NK-92 (cell line): ENCODE data around the gene TENM4.

Source experiments
- DNase-seq: peaks from one replicate; lab custom pipeline; 2025; ENCODE audit not compliant: unreplicated experiment; lab: John Stamatoyannopoulos, UW

Gene TENM4

DNA sequence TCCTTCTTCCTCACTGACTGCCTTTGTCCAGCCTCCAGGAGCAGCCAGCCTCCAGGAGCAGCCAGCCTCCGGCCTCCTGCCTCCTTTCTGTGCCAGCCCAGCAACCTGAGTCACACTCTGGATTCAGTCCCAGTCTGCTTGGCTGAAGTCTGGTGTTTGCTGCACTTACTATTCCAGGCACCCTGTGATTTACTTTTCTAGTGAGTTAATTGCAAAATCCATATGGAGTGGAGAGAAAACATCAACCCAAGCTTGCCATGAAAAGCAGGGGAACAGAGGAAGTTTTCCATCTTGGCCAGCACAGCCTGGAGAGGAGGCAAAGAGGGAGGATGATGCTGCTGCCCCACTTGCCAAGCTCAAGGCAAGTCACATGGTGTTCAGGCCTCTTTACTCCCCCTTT, 400.5 kb downstream of the TENM4 start:
- DNase-seq, result no peak

DNA sequence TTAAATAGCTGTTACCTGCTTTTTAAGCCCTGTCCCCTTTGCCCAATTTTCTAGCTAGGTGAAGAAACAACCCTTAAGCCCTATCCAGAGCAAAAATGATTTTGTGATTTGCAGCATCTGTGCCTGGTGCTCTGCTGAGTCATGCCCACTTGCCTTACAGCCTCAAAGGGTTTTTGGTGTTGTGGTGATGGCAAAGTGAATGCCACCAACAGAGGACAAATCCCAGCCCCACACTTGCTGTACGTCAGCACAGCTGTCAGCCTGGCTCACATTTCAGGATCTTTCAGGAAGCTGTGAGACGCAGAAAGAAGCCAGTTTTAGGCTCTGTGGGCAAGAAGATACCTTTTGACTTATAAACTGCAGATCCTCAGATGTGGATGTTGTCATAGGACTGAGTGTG, 401.7 kb downstream of the TENM4 start:
- DNase-seq, result no peak

DNA sequence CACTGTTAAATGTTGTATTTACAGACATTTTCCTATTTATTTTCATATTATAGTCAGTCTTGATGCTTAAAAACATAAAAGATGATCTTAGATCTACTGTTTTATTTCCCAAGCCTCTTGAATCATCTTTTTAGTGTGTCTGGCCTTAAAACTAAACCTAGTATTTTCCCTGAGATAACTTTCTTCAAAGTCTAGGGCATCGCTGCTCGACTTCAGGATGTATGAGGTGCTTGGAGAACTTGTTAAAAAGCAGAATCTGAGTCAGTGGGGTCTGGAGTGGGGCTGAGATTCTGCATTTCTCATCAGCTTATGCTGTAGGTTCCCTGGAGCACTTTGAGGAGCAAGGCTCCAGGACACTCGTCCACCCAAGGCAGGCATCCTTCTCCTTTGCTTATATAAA, 404.9 kb downstream of the TENM4 start:
- no peak for DNase-seq

DNA sequence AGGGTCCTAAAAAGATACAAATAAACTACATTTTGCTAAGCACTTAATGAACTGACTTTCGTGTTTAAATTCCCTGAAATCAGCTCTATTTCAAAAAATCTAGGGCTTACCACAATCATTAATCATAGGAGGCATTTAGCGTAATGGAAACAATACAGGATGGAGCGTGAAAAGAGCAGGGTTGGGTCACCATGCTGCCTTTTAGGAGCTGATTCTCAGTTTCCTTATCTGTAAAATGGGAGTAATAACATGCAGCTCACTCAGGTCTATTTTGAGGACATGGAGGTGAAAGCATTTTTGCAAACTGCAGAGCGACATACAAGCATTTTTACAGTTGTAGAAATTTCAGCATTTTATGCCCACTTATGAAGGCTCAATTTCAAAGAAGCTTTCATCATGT, 407.0 kb downstream of the TENM4 start:
- DNase-seq, result no peak

DNA sequence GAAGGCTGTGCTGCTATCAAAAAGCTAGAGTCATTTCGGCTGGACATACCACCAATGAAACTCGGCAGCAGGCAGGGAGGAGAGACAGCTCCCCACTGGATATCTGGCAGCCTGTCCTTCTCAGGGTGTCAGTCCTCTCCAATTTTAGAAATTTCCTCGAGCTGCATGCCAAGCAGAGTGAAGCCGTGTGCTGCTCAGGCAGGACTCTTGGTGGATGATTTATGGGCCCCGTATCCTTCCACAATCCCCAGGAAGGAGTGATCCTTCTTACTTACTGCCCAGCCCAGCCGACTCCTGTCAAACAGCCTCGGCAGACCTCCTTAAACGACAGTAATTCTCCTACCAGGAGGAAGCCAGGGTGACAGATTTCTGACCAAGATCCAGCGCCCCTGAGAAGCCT, 410.4 kb downstream of the TENM4 start:
- no peak for DNase-seq

DNA sequence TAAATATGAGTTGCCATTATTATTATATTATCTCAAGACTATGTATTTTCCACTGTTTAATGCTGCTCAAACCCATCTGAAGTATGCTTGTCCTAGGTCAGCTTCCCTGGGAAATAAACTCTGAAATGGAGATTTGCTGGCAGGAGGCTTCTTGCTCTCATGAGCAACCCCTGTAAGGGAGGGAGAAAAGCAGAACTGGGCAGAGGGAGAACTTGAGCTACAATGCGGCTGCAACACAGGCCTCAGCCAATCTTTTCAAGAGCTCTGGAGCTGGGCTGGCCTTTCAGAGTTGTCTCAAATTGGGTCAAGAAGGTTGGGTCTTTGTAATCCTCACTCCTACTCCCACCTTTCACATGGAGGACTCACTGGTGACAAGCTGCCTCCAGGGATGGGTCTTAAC, 412.6 kb downstream of the TENM4 start:
- no peak for DNase-seq

DNA sequence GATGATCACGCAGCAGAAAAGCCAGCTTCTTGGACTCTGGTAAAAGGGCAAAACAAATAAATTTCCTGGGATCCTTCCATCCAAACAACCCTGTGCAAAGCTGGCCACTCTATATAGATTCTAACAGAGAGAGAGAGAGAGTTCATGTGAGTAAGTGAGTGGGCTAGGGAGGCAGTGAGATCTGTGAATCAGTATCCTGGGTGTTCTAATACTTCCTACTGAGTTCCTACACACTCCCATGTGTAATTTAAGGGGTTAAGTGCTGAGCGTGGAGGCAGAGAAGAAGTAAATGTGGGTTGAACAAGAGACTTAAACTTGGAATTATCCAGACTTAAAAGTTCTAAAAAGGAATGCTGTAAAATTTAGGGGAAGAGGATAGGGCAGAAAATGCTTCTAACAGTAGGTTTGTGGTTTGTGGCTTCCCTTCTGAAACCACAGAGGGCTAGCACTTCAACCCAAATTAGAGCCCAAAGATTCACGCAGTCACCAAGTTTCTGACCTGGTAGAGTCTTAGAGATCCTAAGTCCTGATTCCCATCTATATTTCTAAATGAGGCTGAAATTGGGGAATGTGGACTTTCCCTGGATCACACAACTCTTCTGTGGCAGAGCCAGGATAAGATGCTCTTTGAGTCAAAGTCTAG, 413.9 kb downstream of the TENM4 start:
- DNase-seq, result no peak

DNA sequence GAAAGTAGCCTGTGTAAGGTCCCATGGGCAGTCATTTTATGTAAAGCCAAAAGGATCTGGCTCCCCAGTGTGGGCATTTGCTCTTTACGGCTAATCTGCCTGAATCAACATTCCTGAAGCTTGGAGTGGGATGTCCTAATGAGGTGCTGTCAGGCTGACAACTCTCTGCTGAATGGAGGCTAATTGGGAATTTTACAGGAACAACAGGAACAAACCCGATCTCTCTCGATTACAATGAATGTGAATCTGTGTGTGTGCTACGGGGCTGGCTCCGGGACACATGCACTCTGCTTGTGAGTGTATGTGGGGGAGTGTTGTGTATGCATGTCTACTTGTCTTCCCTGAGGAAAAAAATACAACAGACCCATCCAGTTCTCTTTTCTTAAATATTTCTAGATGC, 415.2 kb downstream of the TENM4 start:
- DNase-seq, result no peak

DNA sequence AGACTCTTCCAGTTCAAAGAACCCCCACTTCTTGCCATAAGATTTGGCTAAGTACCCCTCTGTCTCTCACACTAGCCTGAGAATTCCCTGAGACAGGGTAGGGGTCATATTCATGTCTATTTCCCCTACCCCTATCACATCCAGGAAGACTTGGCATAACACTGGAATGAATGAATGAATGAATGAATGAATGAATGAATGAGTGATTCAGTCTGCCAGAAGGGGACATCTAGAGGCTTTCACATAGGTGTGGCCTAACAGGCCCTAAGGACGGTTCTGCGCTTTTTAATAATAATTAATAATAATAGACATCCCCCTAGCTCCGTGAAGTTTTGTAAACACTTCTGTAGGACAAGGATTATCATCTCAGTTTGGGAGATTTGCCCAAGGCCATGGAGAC, 415.7 kb downstream of the TENM4 start:
- DNase-seq, result no peak

DNA sequence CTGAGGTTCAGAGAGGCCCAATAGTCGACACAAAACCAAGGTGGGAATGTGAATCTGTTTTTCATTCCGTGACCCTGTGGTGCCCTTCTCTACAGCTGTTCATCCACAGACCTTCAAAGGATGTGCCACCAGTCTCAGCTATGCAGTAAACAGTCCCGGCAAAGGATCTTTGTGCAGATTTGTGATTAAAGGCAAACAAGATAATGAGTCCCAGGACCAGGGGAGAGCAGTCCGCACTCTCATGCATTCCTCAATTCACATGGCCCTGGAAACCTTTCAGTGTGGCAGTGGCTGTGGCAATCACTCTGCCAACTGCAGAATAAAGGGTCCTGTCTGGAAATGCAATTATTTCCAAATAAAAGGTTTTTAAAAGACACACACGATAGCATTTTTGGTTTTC, 418.6 kb downstream of the TENM4 start:
- DNase-seq, result no peak

DNA sequence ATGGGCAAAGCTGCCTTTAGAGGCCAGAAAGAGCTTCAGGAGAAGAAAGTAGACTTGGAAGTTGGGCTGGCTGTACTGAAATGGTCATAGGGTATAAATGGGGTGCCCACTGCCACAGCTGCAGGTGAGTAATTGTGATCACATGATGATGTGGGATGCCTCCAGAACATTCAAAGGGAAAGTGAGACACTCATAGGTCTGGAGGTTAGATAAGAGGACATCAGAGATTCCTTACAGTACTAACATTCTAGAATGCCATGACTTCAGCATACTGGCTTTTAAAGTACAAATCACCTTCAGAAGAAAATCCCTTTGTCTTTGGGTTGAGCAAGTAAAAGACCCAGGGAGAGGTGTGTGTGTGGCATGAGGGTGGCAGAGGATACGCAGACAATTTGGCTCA, 419.2 kb downstream of the TENM4 start:
- no peak for DNase-seq

DNA sequence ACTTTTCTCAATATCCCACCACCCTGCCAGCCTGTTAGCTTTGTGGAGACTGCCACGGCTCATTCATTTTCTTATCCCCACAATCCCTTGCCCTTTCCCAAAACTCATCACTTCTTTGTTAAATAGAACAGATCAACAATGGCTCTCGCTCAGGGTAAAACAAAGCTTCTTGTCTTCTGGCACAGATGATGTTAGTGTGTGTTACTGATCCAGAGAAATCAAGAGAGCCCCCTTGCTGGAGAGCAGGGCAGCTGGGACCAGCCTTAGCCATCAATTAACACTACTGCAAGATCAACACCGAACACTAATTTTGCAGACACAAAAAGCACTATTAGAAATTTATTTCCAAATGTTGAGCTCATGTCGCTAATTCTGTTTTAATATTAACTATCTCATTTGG, 420.9 kb downstream of the TENM4 start:
- DNase-seq, result no peak

DNA sequence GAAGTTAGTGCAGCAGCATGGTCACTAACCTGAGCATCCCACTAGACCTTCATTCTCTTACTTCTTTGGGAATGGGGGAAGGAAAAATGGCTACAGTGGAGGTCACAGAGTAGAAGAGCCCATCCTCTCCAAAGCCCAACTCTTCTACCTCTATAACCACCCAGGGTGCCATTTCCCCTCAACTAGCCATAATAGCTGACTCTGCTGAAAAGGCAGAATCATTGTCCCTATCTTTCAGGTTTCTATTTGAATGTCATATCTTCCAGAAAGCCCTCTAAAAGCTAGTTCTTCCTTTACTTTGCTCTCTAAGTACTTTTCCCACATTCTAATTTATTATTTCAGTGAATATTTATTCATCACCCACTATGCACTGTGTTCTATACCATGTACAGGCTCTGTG, 421.6 kb downstream of the TENM4 start:
- no peak for DNase-seq

DNA sequence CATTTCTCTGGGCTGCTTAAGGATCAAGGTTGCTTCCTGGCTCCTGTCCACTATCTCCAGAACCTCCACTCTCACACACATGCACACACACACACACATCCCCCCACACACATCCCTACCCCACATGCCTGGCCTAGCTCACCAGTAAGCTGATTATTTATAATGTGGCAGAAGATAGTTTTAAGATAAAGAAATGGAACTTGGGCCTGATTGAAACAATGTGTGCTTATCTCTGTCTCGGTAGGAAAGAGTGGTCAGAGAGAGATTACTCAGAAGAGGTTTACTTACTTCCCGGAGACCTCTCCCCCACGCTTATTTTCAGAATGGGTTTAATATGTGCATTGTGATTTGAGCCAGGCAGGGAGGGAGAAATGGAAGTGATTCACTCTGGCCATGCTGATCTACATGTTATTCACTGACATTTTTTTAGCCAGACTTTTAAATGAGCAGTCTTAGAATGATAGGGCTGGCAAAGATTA, 422.4 kb downstream of the TENM4 start:
- DNase-seq, result no peak

DNA sequence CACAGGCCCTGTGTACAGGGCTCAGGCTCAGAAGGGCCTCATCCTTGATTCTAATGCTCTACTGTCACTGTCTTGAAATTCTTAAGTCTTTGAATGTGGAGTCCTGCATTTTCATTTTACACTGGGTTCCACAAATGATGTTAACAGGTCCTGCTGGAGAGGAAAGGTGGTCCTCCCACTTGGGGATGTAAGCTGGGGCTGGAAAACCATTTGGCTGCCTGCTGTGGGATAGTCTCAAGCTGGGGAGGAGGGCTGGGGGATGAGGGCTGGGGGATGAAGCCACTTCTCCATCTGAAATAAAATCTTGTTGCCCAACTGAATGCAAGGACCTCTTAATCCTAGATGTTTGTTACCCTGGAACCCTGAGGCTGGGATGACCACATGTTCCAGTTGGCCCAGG, 423.0 kb downstream of the TENM4 start:
- DNase-seq, result no peak

DNA sequence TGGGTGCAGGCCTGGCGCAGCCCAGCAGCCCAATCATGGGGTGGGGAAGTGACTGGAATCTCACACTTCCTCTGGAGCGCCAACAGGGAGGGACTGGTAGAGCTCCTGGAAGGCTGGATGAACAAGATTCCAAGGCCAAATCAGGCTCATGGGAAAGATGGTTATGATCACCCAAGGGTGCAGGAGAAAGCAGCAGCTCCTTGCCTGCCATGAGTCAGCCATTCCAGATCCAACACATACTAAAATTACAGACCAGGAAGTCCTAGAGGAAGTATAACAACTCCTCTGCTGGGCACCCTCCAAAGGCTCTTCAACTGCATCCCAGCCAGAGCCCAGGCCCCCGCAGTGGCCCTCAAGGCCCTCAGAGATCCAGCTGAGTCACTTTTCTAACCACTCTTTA, 427.3 kb downstream of the TENM4 start:
- no peak for DNase-seq

DNA sequence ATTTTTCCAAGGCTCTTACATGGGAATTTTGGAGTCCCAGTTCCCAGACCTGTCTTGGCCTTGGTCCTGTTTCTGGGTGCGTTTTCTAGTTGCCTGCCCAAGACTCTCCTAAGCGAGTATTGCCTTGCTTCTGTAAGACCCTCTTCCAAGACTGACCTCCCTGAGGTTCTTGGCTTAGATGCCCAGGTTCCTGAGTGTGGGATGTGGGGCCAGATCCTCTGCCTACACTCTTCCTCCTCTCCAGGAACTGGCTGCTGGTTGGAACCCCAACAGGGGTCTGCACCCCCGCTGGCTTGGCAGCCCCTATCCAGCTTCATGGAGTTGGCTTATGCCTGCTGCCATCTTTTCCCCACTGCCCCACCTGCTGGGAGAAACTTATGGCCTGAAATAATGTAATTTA, 429.5 kb downstream of the TENM4 start:
- no peak for DNase-seq

DNA sequence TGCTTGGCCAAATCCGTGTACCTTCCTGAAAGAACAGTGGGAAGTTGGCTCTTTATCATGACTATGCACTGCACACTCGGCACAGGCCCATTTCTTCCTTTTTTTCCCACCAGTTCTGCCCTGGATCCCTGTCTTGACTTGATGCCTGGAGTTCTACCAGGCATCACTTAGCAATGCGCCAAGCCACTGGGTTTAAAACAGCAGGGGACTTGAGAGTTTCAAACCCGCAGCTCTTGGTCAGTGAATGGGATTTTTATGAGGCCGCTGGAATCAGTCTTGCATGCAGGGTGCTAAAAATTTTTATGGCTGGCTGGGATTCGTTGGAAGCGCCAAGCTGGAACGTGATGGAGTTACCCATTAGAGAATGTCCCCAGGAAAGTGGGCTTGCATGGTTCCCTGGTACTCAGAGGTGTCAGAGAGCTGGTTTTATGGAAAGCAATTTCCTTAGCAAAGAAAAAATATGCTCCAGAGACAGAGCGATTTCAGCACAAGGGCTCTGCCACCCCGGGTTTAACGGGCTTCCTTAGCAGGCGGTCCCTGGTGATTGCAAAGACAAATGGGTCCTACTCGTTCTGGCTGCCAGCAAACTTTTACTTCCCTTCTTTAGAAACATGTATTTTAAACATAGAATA, 432.9 kb downstream of the TENM4 start:
- no peak for DNase-seq

DNA sequence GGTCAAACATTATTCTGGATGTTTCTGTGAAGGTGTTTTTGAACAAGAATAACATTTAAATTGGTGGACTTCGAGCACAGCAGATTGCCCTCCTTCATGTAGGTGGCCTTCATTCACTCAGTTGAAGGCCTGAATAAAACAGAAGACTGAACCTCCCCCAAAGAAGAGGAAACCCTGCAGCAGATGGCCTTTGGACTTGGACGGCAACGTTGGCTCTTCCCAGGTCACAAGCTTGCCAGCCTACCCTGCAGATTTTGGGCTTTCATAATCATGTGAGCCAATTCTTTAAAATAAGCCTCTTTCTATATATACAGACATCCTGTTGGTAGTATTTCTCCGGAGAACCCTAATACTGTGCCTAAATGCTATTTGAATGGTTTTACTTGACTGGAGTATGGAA, 434.0 kb downstream of the TENM4 start:
- DNase-seq, result no peak

DNA sequence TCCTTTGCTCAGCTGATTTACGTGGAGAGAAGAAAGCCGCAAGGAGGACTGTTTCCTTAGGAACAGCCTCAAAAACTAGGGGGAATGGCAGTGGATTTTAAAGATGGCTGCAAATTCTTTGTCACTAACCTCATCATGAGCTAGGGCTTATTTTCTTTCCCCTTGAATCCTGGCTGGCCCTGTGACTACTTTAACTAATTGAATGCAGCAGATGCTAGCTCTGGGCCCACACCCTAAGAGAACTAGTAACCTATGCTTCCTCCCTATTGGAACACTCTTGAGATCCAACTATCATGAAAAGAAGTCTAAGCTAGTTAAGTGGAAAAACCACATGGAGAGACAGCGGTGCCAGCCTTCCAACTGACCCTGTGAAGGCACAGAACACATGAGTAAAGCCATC, 444.8 kb downstream of the TENM4 start:
- DNase-seq, result no peak

DNA sequence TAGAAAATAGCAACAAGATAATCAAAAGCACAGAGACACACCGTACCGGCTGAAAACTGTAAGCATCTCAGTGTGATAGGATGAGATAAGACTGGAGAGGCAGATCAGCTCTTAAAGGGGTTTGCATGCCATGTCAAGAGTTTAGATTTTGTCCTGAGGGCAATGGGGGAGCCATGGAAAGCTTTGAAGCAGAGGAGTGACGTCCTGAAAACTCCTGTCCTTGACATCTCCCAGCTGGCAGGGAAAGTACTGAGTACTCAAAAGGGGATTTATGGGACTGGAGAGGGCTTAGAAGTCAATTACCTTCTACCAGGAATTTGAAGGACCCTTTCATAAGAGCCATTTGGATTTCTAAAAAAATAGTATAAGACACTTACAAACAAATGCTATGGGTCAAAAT, 445.7 kb downstream of the TENM4 start:
- no peak for DNase-seq

DNA sequence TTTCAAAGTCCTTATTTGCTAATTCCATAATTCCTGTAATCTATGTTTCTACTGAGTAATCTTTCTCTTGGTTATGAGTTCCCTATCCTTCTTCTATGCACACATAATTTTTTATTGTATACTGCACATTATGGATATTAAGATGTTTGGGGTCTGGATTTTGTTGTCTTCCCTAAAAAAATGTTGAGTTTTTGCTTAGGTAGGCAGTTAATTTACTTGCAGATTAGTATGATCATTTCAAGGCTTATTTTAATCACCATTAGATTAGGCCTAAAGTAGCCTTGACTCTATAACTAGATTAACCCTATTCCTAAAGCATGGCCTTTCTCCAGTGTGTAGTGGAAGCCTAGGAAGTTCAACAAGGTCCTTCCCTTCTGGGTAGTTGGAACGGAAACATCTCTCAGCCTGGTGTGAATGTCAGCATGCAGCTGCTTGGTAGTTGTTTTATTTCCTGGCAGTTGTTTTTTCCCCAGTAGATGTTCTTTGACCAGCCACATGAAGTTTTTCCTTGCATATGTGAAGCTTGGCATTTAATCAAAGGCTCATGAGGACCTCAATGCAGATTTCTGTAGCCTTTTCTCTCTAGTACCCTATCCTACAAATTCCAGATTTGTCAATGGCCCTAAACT, 446.9 kb downstream of the TENM4 start:
- no peak for DNase-seq

DNA sequence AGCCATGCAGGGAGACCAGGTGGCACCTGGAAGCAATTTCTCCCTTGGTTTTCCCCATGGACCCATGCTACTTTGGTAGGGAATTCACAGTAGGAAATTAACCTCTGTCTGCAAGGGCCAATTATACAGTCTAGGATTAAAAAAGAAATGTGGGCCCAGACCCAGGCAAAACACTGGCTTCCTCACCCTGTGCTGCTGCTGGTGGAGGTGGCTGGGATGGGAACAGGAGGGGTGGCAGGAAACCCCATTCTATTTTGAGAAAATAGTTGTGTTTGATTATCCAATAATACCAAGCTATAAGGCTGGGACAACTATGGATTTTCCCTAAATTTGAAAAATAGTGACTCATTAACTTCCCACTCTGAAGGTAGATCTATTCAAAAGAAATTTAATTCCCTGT, 449.1 kb downstream of the TENM4 start:
- no peak for DNase-seq
